Esophagus squamous epithelium (tissue), 4 donors: ENCODE data around the gene EIPR1.

Experiments
- CTCF ChIP-seq, 6 experiments: fragments of 450-650 bp in 4 of 6; fragments of 200-600 bp in 2 of 6; sonication (generic) in 2 of 6; IDR thresholded peaks; one replicate each; pipeline ENCODE4 v1.5.1; 2016 to 2019; ENCODE audit warnings: antibody characterized with exemption in 6 of 6, mild to moderate bottlenecking in 4 of 6, moderate library complexity in 4 of 6
- POLR2A ChIP-seq, 4 donors: fragments of 450-650 bp; IDR thresholded peaks; one replicate each; pipeline ENCODE4 v1.6.1; 2017; ENCODE audit warnings: antibody characterized with exemption in 4 of 4, mild to moderate bottlenecking in 4 of 4, moderate library complexity in 3 of 4

GRCh38 chr2:3307901-3308300 is 69.7 kb downstream of the EIPR1 start:
- TF ChIP-seq CTCF (IDR thresholded peaks at IDR 0.05), result no peak
- TF ChIP-seq POLR2A (IDR thresholded peaks at IDR 0.05), result no peak
